Heart right ventricle (tissue), 16 donors: ENCODE measurements around the gene WDR17. TPM values are rescaled to one million over a fixed set of nuclear protein-coding genes. Genes with fewer than 3 reads are reported as not detected.

ENCODE experiments used
- ATAC-seq, 8 donors: fragments of 200-7000 bp; cut with Tn5 transposase; one replicate each; pipeline ENCODE4 v1.9.1; 2020; ENCODE audit warnings: mild to moderate bottlenecking in 8 of 8, moderate library complexity in 8 of 8, moderate number of reproducible peaks in 1 of 8
- DNase-seq, 2 donors: peaks; one replicate each; pipeline ENCODE4 v3.0.0-alpha.2; 2020
- H3K27ac ChIP-seq, 10 donors: fragments of 200-600 bp; sonication (generic) in 2 of 10; one replicate each; pipeline versions ENCODE4 v1.5.0 to v1.8.0; 2020 to 2022; ENCODE audit warnings: mild to moderate bottlenecking in 3 of 10
- H3K27me3 ChIP-seq, 7 donors: fragments of 200-600 bp; one replicate each; pipeline ENCODE4 v1.8.0; 2021 to 2022; ENCODE audit warnings: mild to moderate bottlenecking in 2 of 7
- H3K36me3 ChIP-seq, 9 donors: fragments of 200-600 bp; sonication (generic) in 1 of 9; one replicate each; pipeline versions ENCODE4 v1.5.0 to v1.8.0; 2020 to 2022; ENCODE audit warnings: mild to moderate bottlenecking in 2 of 9
- H3K4me1 ChIP-seq, 9 donors: fragments of 200-600 bp; sonication (generic) in 1 of 9; one replicate each; pipeline versions ENCODE4 v1.5.0 to v1.8.0; 2020 to 2022; ENCODE audit warnings: mild to moderate bottlenecking in 4 of 9
- H3K4me3 ChIP-seq, 10 donors: fragments of 200-600 bp; sonication (generic) in 2 of 10; one replicate each; pipeline versions ENCODE4 v1.5.0 to v1.8.0; 2020 to 2022; ENCODE audit warnings: mild to moderate bottlenecking in 7 of 10, moderate library complexity in 2 of 10
- H3K9me3 ChIP-seq, 11 donors: fragments of 200-600 bp in 10 of 11; sonication (generic) in 2 of 11; one replicate each; pipeline versions ENCODE4 v1.5.0 to v1.8.0; 2013 to 2022; ENCODE audit warnings: mild to moderate bottlenecking in 2 of 11, control low read depth in 1 of 11, moderate library complexity in 1 of 11
- WGBS, 2 donors: extraction: QIAGEN DNeasy Blood & Tissue Kit; methylation state at CpG; one replicate each; pipeline ENCODE4 v1.1.7; 2013; ENCODE audit warnings: inconsistent platforms in 1 of 2; 5-methylcytosine and 5-hydroxymethylcytosine counted together
- intact Hi-C, 10 donors: fragments of 100-400 bp; cut with DNase I; formaldehyde crosslinking; loops; one replicate each; pipeline versions ENCODE4 v1.11.1 to v1.14.2; 2022
- polyA plus RNA-seq, 2 donors: library from polyadenylated mRNA; stranded (reverse); fragments of 200-250 nt; gene quantifications; one replicate each; pipeline ENCODE4 v1.2.3, GENCODE V29; 2013
- total RNA-seq, 10 donors: library from RNA; stranded (reverse); fragmentation: NEBNext Ultra II Directional in 3 of 10; extraction: Animal tissue kit (Norgen Biotek cat#: 25700) in 3 of 10; gene quantifications; one replicate each; pipeline versions ENCODE4 v1.2.1 to v1.2.4, GENCODE V29; 2021 to 2023
- TF ChIP-seq, protein P1 (sequence below), 9 donors: fragments of 200-600 bp; sonication (generic) in 2 of 9; IDR thresholded peaks; one replicate each; pipeline versions ENCODE4 v1.5.0 to v1.8.0; 2021 to 2022; ENCODE audit warnings: antibody characterized with exemption in 9 of 9, mild to moderate bottlenecking in 5 of 9, moderate library complexity in 1 of 9
- donor health status: Arrhythmogenic right ventricular cardiomyopathy.
- donor health status: ischemic (EF 13 %, LVEDD 7.1; RV severe dilation, severe dysfunction).
- donor health status: healthy with polysubstance abuse.
- donor health status: DM: no; HTN: yes; CAD: no.
- donor health status: DM: no; HTN: no; CAD: no.
- donor health status: ischemic (EF 25% LVEDD 6.9; RV normal size, moderate dysfunction).
- donor health status: ischemic (EF 25% LVEDD 5.7; RV mildly dilated, moderate dysfunction).
- donor health status: healthy.
- donor health status: DM: yes; HTN: yes; CAD: no.
- donor health status: Ischemic cardiomyopathy.
- donor health status: ischemic (EF 35%, LVEDD 5.7; RV mildly dilated, moderate dysfunction).
- donor health status: nonischemic (EF 11% LVEDD 7.7; RV severe dilation, severe dysfunction).
- donor health status: DM: yes; HTN: yes; CAD: no.
- donor health status: PGD.
- donor health status: ischemic (EF 29% LVEDD 5.4; RV normal size, mild dysfunction).
- donor health status: nonischemic (EF 23%, LVEDD 6.1; RV moderate dilation, normal function).

WDR17 gene
- total and polyA plus RNA-seq, 12 donors, result 0.06 to 0.90 (median 0.39) TPM

- no peak overlapping the region for H3K4me3 ChIP-seq
- no peak for DNase-seq
- no peaks in the 10 kb centered on the region for H3K4me1 ChIP-seq
- H3K27ac ChIP-seq, result no peak overlapping the region
- H3K9me3 ChIP-seq, result no peaks in the 10 kb centered on the region
- WGBS, 2 donors, result 37 to 39% methylated on average over 4 of the region's 4 CpGs
- ATAC-seq, result no peak
- H3K27me3 ChIP-seq, result no peaks in the 10 kb centered on the region
- intact Hi-C loops, result loop anchor here in 5 of 10 donors (5.0 to 10.0 kb wide), 4 partner anchors 303 to 1195 kb away; no protein-coding TSS in a partner anchor
- TF ChIP-seq, protein P1, sequence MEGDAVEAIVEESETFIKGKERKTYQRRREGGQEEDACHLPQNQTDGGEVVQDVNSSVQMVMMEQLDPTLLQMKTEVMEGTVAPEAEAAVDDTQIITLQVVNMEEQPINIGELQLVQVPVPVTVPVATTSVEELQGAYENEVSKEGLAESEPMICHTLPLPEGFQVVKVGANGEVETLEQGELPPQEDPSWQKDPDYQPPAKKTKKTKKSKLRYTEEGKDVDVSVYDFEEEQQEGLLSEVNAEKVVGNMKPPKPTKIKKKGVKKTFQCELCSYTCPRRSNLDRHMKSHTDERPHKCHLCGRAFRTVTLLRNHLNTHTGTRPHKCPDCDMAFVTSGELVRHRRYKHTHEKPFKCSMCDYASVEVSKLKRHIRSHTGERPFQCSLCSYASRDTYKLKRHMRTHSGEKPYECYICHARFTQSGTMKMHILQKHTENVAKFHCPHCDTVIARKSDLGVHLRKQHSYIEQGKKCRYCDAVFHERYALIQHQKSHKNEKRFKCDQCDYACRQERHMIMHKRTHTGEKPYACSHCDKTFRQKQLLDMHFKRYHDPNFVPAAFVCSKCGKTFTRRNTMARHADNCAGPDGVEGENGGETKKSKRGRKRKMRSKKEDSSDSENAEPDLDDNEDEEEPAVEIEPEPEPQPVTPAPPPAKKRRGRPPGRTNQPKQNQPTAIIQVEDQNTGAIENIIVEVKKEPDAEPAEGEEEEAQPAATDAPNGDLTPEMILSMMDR (IDR thresholded peaks at IDR 0.05), result no peak
- no peaks in the 10 kb centered on the region for H3K36me3 ChIP-seq
These were observed 33.7 kb upstream of the WDR17 start for GRCh38 chr4:176031922-176032321.

DNA sequence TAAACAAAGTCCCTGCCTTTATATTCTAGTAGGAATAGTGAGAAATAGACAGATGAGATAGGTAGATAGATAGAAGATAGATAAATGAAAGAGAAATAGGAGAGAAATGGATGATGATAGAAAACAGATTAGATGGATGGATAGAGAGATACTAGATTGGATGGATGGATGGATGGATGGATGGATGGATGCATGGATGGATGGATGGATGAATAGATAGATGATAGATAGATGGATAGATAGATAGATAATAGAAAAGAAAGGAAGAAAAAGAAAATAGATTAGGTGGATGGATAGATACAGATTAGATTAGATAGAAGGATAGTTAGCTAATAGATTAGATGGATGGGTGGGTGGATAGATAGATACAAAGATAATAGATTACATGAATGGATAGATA lies 33.2 kb upstream of the WDR17 start:
- no peak overlapping the region for H3K27ac ChIP-seq
- TF ChIP-seq, protein P1 (IDR thresholded peaks at IDR 0.05), result no peak
- H3K36me3 ChIP-seq, result no peaks in the 10 kb centered on the region
- no peaks in the 10 kb centered on the region for H3K4me1 ChIP-seq
- no peak overlapping the region for H3K4me3 ChIP-seq
- no peaks in the 10 kb centered on the region for H3K27me3 ChIP-seq
- DNase-seq (no peak), ATAC-seq (no peak)
- no peaks in the 10 kb centered on the region for H3K9me3 ChIP-seq
- intact Hi-C loops, result loop anchor here in 5 of 10 donors (5.0 to 10.0 kb wide), 4 partner anchors 302 to 1195 kb away; no protein-coding TSS in a partner anchor

DNA sequence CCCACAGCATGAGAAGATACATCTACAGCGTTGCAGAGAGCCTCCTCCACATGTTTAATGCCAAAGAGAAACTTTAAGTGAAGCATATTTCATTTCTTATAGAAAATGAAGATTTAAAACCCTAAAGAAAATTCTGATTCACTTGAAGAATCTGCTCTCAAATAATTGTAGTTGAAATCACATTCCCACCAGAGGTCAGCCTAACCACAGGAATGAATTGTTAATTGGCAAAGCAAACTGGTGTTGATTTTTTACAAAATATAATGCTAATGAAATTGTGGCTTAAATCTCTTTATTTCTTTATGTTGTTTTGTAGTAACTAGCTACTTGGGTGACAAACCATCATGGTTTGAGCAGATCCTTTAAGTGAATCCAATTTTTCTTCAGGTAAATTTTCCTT lies 31.1 kb upstream of the WDR17 start:
- no peaks in the 10 kb centered on the region for H3K4me1 ChIP-seq
- intact Hi-C loops, result loop anchor here in 5 of 10 donors (5.0 to 10.0 kb wide), 4 partner anchors 300 to 1193 kb away; no protein-coding TSS in a partner anchor
- no peak for ATAC-seq
- peaks cover 0 to 10% (median 2%) of the 10 kb centered on the region in 11 donors for H3K9me3 ChIP-seq
- peak in 1 of 2 donors; percentile 29 for DNase-seq
- H3K36me3 ChIP-seq, result no peaks in the 10 kb centered on the region
- TF ChIP-seq, protein P1 (IDR thresholded peaks at IDR 0.05), result peak in 8 of 9 donors; percentile 12 to 61 (median 47)
- H3K27ac ChIP-seq, result no peak overlapping the region
- H3K4me3 ChIP-seq, result no peak overlapping the region
- WGBS, 2 donors, result 16 to 32% methylated on average over 1 of the region's 1 CpG
- no peaks in the 10 kb centered on the region for H3K27me3 ChIP-seq

DNA sequence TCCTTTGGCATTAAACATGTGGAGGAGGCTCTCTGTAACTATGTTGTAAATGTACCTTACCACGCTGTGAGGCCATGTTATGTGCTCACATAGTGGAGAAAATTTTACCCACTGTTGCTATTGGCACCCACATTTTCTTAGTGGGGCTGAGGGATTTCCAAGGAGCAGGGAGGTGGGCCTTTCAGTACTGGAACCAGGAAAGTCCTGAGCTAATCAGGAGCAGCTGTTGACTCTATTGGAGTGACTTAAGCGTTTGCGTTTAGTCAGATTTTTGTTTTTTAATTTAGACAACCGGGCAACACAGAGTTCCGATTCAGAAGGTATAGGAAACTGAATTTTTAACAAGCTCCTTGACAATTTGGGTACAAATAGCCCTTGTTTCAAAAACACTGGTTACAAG lies 30.7 kb upstream of the WDR17 start:
- Histone ChIP-seq H3K4me3 (no peak overlapping the region), H3K9me3 (peaks cover 0 to 11% (median 3%) of the 10 kb centered on the region in 11 donors), H3K36me3 (no peaks in the 10 kb centered on the region), H3K27ac (no peak overlapping the region), H3K27me3 (no peaks in the 10 kb centered on the region), H3K4me1 (no peaks in the 10 kb centered on the region)
- 68 to 69% methylated on average over 5 of the region's 5 CpGs for WGBS, 2 donors
- ATAC-seq (no peak), DNase-seq (no peak)
- intact Hi-C loops, result loop anchor here in 7 of 10 donors (5.0 to 10.0 kb wide), 4 partner anchors 300 to 1192 kb away; no protein-coding TSS in a partner anchor
- TF ChIP-seq, protein P1 (IDR thresholded peaks at IDR 0.05), result no peak
